ENCODE measurements around the gene MGAT3. TPM values are rescaled to one million over a fixed set of nuclear protein-coding genes. Genes with fewer than 3 reads are reported as not detected.
A peak's percentile ranks its signal among the peaks of the same experiment; 100 is the strongest.

Gene MGAT3
- total and polyA plus RNA-seq, 2 of the 13 experiments (the other 11 are each of a cell fraction or from before 2014, with no cell fraction given), result 0.11 to 0.15 TPM

- peak; percentile 56 for TF ChIP-seq ATF2 (CRISPR knock-in tag; IDR thresholded peaks at IDR 0.05)
- no peak for TF ChIP-seq NR2F6 (IDR thresholded peaks at IDR 0.05)
- no peak; the same call in 1 of the 2 replicates for TF ChIP-seq NR2F6 (CRISPR knock-in tag; IDR thresholded peaks at IDR 0.05)
- 0 out of 2 replicates have a peak, but pooled peaks have one; percentile 50 for TF ChIP-seq SNAPC2 (CRISPR knock-in tag; IDR thresholded peaks at IDR 0.05)
- no peak for TF ChIP-seq FLYWCH1 (CRISPR knock-in tag; IDR thresholded peaks at IDR 0.05)
- peak; percentile 32; the same call in 1 of the 2 replicates for TF ChIP-seq ZNF430 (CRISPR knock-in tag; IDR thresholded peaks at IDR 0.05)
- TF ChIP-seq ZNF687 (CRISPR knock-in tag; IDR thresholded peaks at IDR 0.05), result peak; percentile 84
- TF ChIP-seq ZNF414 (CRISPR knock-in tag; IDR thresholded peaks at IDR 0.05), result no peak; the same call in 1 of the 2 replicates
- TF ChIP-seq ZNF557 (CRISPR knock-in tag; IDR thresholded peaks at IDR 0.05), result no peak
- peak; percentile 96 for TF ChIP-seq POLR2G (IDR thresholded peaks at IDR 0.05; ENCODE audit: low read depth, low read length)
- TF ChIP-seq HNRNPH1 (optimal IDR thresholded peaks at IDR 0.05; ENCODE audit: low read depth, low read length), result no peak
- 0 out of 2 replicates have a peak, but pooled peaks have one; percentile 57 for TF ChIP-seq EEA1 (CRISPR knock-in tag; IDR thresholded peaks at IDR 0.05; ENCODE audit: borderline replicate concordance)
- TF ChIP-seq ZNF451 (CRISPR knock-in tag; IDR thresholded peaks at IDR 0.05), result peak; percentile 29; the same call in 1 of the 2 replicates
- TF ChIP-seq DMAP1 (CRISPR knock-in tag; IDR thresholded peaks at IDR 0.05), result peak; percentile 86
- peak; percentile 76 for TF ChIP-seq SPEN (CRISPR knock-in tag; IDR thresholded peaks at IDR 0.05; ENCODE audit: low read depth)
- peak; percentile 62; the same call in 1 of the 2 replicates for TF ChIP-seq CHD2 (IDR thresholded peaks at IDR 0.05; ENCODE audit: low read depth, low read length)
- peak; percentile 75; the same call in 1 of the 2 replicates for TF ChIP-seq ZNF580 (CRISPR knock-in tag; IDR thresholded peaks at IDR 0.05; ENCODE audit: borderline replicate concordance, low read depth)
- no peak for TF ChIP-seq DNMT1 (CRISPR knock-in tag; IDR thresholded peaks at IDR 0.05)
- TF ChIP-seq HINFP (CRISPR knock-in tag; IDR thresholded peaks at IDR 0.05; ENCODE audit: low read depth), result no peak
These were observed 75.6 kb downstream of the MGAT3 start, which contains the start of gene RPS19BP1 (continued) for GRCh38 chr22:39532215-39533073.
